Tibial artery (tissue), 4 donors: ENCODE results near the gene ZNF281.

ENCODE experiments used
- DNase-seq, 2 donors: peaks; one replicate each; pipeline ENCODE4 v3.0.0-alpha.2; 2019
- H3K27ac ChIP-seq, 2 donors: fragments of 200-600 bp; sonication (generic) in 1 of 2; 1 replicate in 1 of 2; 2 replicates in 1 of 2; pipeline ENCODE4 v1.5.1; 2018 to 2019; ENCODE audit warnings: mild to moderate bottlenecking in 1 of 2
- H3K27me3 ChIP-seq, 2 donors: fragments of 200-600 bp; sonication (generic) in 1 of 2; one replicate each; pipeline versions ENCODE4 v1.5.1 to v1.6.0; 2016 to 2019
- H3K36me3 ChIP-seq, 3 donors: fragments of 200-600 bp; sonication (generic) in 2 of 3; one replicate each; pipeline ENCODE4 v1.5.1; 2016 to 2019; ENCODE audit warnings: mild to moderate bottlenecking in 2 of 3
- H3K4me1 ChIP-seq, 4 donors: fragments of 200-600 bp; sonication (generic) in 2 of 4; 1 replicate in 3 of 4; 2 replicates in 1 of 4; pipeline ENCODE4 v1.5.1; 2016 to 2019
- H3K4me3 ChIP-seq, 2 donors: fragments of 200-600 bp; sonication (generic) in 1 of 2; 1 replicate in 1 of 2; 2 replicates in 1 of 2; pipeline ENCODE4 v1.5.1; 2018 to 2019; ENCODE audit warnings: mild to moderate bottlenecking in 2 of 2
- H3K9me3 ChIP-seq, 3 donors: fragments of 200-600 bp; sonication (generic) in 1 of 3; one replicate each; pipeline ENCODE4 v1.5.1; 2016 to 2019
- CTCF ChIP-seq, 2 experiments: fragments of 200-600 bp in 1 of 2; fragments of 450-650 bp in 1 of 2; IDR thresholded peaks; one replicate each; pipeline ENCODE4 v1.5.1; 2017 to 2019; ENCODE audit warnings: antibody characterized with exemption in 2 of 2, mild to moderate bottlenecking in 1 of 2, moderate library complexity in 1 of 2
- intact Hi-C: fragments of 100-400 bp; cut with DNase I; formaldehyde crosslinking; loops from one replicate; pipeline ENCODE4 v1.15.0; 2023; ENCODE audit warnings: low total_unique reads

ZNF281 gene

GRCh38 chr1:200409203-200409760 lies 554 bp downstream of the ZNF281 start:
- Histone ChIP-seq H3K27ac (peak overlapping the region; percentile 70 to 74), H3K36me3 (peaks cover 0 to 3% (median 0%) of the 10 kb centered on the region in 3 donors), H3K27me3 (no peaks in the 10 kb centered on the region), H3K4me1 (peaks cover 0 to 49% (median 30%) of the 10 kb centered on the region in 4 donors), H3K4me3 (peak overlapping the region; percentile 78 to 80), H3K9me3 (no peaks in the 10 kb centered on the region)
- TF ChIP-seq CTCF (IDR thresholded peaks at IDR 0.05) = no peak
- DNase-seq = peak; percentile 26 to 66
- intact Hi-C loops = no loop called here

- no peak for TF ChIP-seq CTCF (IDR thresholded peaks at IDR 0.05)
- intact Hi-C loops = no loop called here
Observed at GRCh38 chr1:200406161-200406797, 3.6 kb downstream of the ZNF281 start.

GRCh38 chr1:200405264-200405663 lies 4.6 kb downstream of the ZNF281 start:
- no peak for DNase-seq
- intact Hi-C loops = no loop called here
- no peak overlapping the region for H3K4me3 ChIP-seq
- H3K27ac ChIP-seq = no peak overlapping the region
- H3K36me3 ChIP-seq = peaks cover 0 to 3% (median 0%) of the 10 kb centered on the region in 3 donors
- no peaks in the 10 kb centered on the region for H3K27me3 ChIP-seq
- H3K9me3 ChIP-seq = no peaks in the 10 kb centered on the region
- H3K4me1 ChIP-seq = peaks cover 0 to 43% (median 27%) of the 10 kb centered on the region in 4 donors
- no peak for TF ChIP-seq CTCF (IDR thresholded peaks at IDR 0.05)

More at GRCh38 chr1:200406161-200406797, 3.6 kb downstream of the ZNF281 start:
- Histone ChIP-seq H3K4me3 (no peak overlapping the region), H3K9me3 (no peaks in the 10 kb centered on the region), H3K4me1 (peaks cover 0 to 49% (median 30%) of the 10 kb centered on the region in 4 donors), H3K27ac (no peak overlapping the region), H3K27me3 (no peaks in the 10 kb centered on the region), H3K36me3 (peaks cover 0 to 3% (median 0%) of the 10 kb centered on the region in 3 donors)
- no peak for DNase-seq

- H3K36me3 ChIP-seq = peaks cover 0 to 3% (median 0%) of the 10 kb centered on the region in 3 donors
Observed at GRCh38 chr1:200401708-200402107, 8.1 kb downstream of the ZNF281 start.

GRCh38 chr1:200401263-200401662 lies 8.6 kb downstream of the ZNF281 start:
- DNase-seq = no peak
- Histone ChIP-seq H3K9me3 (no peaks in the 10 kb centered on the region), H3K36me3 (peaks cover 0 to 3% (median 0%) of the 10 kb centered on the region in 3 donors), H3K27ac (no peak overlapping the region), H3K27me3 (no peaks in the 10 kb centered on the region), H3K4me1 (peaks cover 0 to 13% (median 4%) of the 10 kb centered on the region in 4 donors), H3K4me3 (no peak overlapping the region)
- intact Hi-C loops = no loop called here
- TF ChIP-seq CTCF (IDR thresholded peaks at IDR 0.05) = no peak

More at GRCh38 chr1:200401708-200402107, 8.1 kb downstream of the ZNF281 start:
- intact Hi-C loops = no loop called here
- no peak for DNase-seq
- Histone ChIP-seq H3K27ac (no peak overlapping the region), H3K4me1 (peaks cover 0 to 18% (median 5%) of the 10 kb centered on the region in 4 donors), H3K27me3 (no peaks in the 10 kb centered on the region), H3K9me3 (no peaks in the 10 kb centered on the region), H3K4me3 (no peak overlapping the region)
- no peak for TF ChIP-seq CTCF (IDR thresholded peaks at IDR 0.05)
